ENCODE results near the gene FLCN. TPM values are rescaled to one million over a fixed set of nuclear protein-coding genes. Genes with fewer than 3 reads are reported as not detected.
"Not testable (repeated sequence)": the region's sequence is repeated elsewhere in the genome, so short reads cannot be mapped to it uniquely, and the experiment has no call there.

Gene FLCN
- total and polyA plus RNA-seq, 7 donors = 38.7 to 106 (median 58.3) TPM

- no peak for TF ChIP-seq CTCF (IDR thresholded peaks at IDR 0.05)
- ATAC-seq = no peak
- peak overlapping the region; percentile 100 for H3K27ac ChIP-seq
- no peak for DNase-seq
- intact Hi-C loops (cut with DNase I) = loop anchor here in 1 of 2 donors (5.0 kb wide), 1 partner anchor 37 kb away; no protein-coding TSS in a partner anchor
- H3K27me3 ChIP-seq (ENCODE audit: insufficient read depth in 3 of 3, low read length in 2 of 3) = no peaks in the 10 kb centered on the region
- WGBS, 3 donors = 78 to 83% (median 80%) methylated on average over 4 of the region's 4 CpGs
- H3K9me3 ChIP-seq = no peaks in the 10 kb centered on the region
- peaks cover 0 to 23% of the 10 kb centered on the region in 2 donors for H3K36me3 ChIP-seq (ENCODE audit: insufficient read depth in 1 of 2, low read depth in 1 of 2)
- H3K4me1 ChIP-seq = peaks cover 52% of the 10 kb centered on the region
- H3K4me3 ChIP-seq = peak overlapping the region; percentile 93
Observed at GRCh38 chr17:17279316-17279715, 42.3 kb upstream of the FLCN start.

- not testable (repeated sequence) for ATAC-seq; H3K4me3 ChIP-seq; DNase-seq; H3K27me3 ChIP-seq (ENCODE audit: insufficient read depth in 3 of 3, low read length in 2 of 3); H3K9me3 ChIP-seq
- Histone ChIP-seq H3K27ac (peak overlapping the region; percentile 3), H3K36me3 (ENCODE audit: insufficient read depth in 1 of 2, low read depth in 1 of 2) (peaks cover 2 to 42% of the 10 kb centered on the region in 2 donors), H3K4me1 (peaks cover 52% of the 10 kb centered on the region)
- 90 to 97% (median 95%) methylated on average over 5 of the region's 5 CpGs for WGBS, 3 donors
- intact Hi-C loops (cut with DNase I) = loop anchor here in 1 of 2 donors (5.0 kb wide), 1 partner anchor 35 kb away; no protein-coding TSS in a partner anchor
Observed at GRCh38 chr17:17277431-17277830, 40.5 kb upstream of the FLCN start.

- ATAC-seq (no peak), DNase-seq (no peak)
- Histone ChIP-seq H3K9me3 (no peaks in the 10 kb centered on the region), H3K4me3 (no peak overlapping the region), H3K36me3 (ENCODE audit: insufficient read depth in 1 of 2, low read depth in 1 of 2) (peaks cover 2 to 55% of the 10 kb centered on the region in 2 donors), H3K4me1 (peaks cover 52% of the 10 kb centered on the region), H3K27ac (peak overlapping the region; percentile 48), H3K27me3 (ENCODE audit: insufficient read depth in 3 of 3, low read length in 2 of 3) (no peaks in the 10 kb centered on the region)
- intact Hi-C loops (cut with DNase I) = loop anchor here in 1 of 2 donors (5.0 kb wide), 1 partner anchor 34 kb away; no protein-coding TSS in a partner anchor
- WGBS, 3 donors = 81 to 87% (median 84%) methylated on average over 6 of the region's 6 CpGs
- TF ChIP-seq CTCF (IDR thresholded peaks at IDR 0.05) = no peak
Observed at GRCh38 chr17:17275971-17276370, 39.0 kb upstream of the FLCN start.

- peaks cover 7% of the 10 kb centered on the region for H3K4me1 ChIP-seq
- TF ChIP-seq CTCF (IDR thresholded peaks at IDR 0.05) = no peak
- no peak overlapping the region for H3K27ac ChIP-seq
- intact Hi-C loops (cut with DNase I) = no loop called here
- H3K9me3 ChIP-seq = no peaks in the 10 kb centered on the region
- no peak for DNase-seq
- no peaks in the 10 kb centered on the region for H3K27me3 ChIP-seq (ENCODE audit: insufficient read depth in 3 of 3, low read length in 2 of 3)
- H3K4me3 ChIP-seq = no peak overlapping the region
- 87 to 91% (median 90%) methylated on average over 9 of the region's 9 CpGs for WGBS, 3 donors
- no peak for ATAC-seq
- peaks cover 11 to 99% of the 10 kb centered on the region in 2 donors for H3K36me3 ChIP-seq (ENCODE audit: insufficient read depth in 1 of 2, low read depth in 1 of 2)
Observed at GRCh38 chr17:17269926-17270773, 33.2 kb upstream of the FLCN start.

GRCh38 chr17:17264430-17264829 is 27.5 kb upstream of the FLCN start:
- WGBS, 3 donors = 63 to 83% (median 79%) methylated on average over 2 of the region's 2 CpGs
- intact Hi-C loops (cut with DNase I) = no loop called here
- Histone ChIP-seq H3K4me1 (no peaks in the 10 kb centered on the region), H3K36me3 (ENCODE audit: insufficient read depth in 1 of 2, low read depth in 1 of 2) (peaks cover 9 to 100% of the 10 kb centered on the region in 2 donors), H3K9me3 (no peaks in the 10 kb centered on the region), H3K4me3 (no peak overlapping the region), H3K27me3 (ENCODE audit: insufficient read depth in 3 of 3, low read length in 2 of 3) (no peaks in the 10 kb centered on the region), H3K27ac (no peak overlapping the region)
- ATAC-seq = no peak
- no peak for DNase-seq
- no peak for TF ChIP-seq CTCF (IDR thresholded peaks at IDR 0.05)

Measured in psoas muscle (tissue), 8 donors.